HG03095 (cell line): ENCODE measurements around the gene MLC1.

Experiments used
- ATAC-seq: cut with Tn5 transposase; IDR thresholded peaks from one replicate; pipeline ENCODE4 v1.9.1; 2021; ENCODE audit warnings: moderate library complexity; ENCODE audit not compliant: unreplicated experiment

Gene MLC1

DNA sequence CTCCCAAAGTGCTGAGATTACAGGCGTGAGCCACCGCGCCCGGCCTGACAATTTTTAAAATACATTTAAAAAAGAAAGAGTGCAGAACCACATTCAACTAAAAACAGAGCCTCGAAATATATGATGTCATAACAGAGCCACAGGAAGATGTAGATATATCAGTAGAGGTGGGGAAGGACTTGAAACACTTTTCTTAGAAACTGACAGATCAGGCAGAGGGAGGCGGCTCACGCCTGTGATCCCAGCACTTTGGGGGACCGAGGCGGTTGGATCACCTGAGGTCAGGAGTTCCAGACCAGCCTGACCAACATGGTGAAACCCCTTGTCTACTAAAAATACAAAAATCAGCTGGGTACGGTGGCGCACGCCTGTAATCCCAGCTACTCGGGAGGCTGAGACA, 7.0 kb downstream of the MLC1 start:
- ATAC-seq: no peak

DNA sequence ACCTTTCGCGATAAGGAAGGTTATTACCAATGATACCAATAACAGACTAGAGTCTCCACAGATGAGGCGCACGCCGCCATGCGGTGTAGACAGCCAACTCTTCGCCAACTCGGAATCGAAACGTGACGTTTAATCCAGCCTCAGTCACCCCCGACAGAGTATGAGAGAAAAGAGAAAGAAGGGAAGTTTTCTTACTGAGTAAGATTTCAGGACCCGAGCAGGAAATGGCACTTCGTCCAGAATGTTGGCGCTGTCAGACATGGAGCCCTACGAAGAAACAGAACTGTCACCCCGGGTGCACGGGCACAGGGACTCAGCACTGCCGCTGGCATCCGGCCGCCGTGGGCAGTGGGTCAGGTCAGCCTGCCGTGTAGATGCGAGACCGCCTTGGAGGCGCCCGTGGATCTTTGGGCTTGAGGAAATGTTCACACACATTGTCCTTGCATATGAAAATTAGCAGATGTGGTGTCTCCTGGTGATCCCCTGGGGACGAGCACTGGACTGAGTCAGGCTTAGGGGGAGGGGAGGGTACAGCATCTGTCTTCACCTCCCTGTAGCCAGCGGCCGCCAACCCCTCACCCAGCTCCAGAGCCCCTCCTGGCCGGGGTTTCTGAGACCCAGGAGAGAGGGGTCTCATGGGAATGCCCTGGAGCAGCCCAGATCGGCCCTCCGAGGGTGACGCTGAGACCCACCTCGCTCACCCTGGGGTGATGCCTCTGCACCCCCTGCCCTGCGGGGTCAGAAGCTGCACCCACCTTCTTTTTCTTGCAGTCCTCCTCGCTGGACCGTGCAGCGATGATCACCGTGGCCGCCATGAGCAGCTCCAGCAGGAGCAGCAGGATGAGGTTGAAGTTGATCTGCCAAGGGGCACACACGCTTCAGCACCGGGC, 8.3 kb downstream of the MLC1 start:
- no peak for ATAC-seq

DNA sequence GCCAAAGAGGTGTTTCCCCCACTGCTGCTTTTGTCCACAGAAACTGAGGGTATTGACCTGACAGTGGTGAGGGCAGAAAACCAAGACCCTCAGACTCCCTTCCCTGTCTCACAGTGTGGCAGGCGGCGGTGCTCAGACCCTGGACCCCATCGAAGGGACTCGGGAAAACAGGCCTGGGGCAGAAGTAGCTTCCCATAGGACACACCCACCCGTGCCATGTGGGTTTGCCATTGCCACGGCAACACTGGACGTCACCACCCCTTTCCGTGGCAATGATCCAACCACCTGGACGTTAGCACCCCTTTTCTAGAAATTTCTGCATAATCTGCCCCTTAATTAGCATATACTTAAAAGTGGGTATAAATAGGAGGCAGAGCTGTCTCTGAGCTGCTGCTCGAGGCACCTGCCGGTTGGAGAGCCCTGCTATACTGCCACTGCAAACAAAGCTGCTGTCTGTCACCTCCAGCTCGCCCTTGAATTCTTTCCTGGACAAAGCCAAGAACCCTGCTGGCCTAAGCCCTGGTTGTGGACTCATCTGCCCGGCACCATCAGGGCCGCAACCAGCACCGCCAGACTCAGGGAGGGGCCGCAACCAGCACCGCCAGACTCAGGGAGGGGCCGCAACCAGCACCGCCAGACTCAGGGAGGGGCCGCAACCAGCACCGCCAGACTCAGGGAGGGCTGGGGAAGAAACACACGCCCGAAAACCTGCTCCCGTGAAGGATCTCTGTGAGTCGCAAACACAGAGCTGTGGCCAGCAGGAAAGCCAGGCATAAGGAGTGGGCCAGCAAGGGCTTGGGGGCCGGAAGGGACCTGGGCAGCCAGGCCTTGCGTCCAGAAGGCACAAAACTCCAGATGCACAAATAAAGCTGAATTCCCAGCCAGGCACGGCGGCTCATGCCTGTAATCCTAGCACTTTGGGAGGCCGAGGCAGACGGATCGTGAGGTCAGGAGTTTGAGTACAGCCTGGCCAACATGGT, 10.4 kb downstream of the MLC1 start:
- no peak for ATAC-seq

DNA sequence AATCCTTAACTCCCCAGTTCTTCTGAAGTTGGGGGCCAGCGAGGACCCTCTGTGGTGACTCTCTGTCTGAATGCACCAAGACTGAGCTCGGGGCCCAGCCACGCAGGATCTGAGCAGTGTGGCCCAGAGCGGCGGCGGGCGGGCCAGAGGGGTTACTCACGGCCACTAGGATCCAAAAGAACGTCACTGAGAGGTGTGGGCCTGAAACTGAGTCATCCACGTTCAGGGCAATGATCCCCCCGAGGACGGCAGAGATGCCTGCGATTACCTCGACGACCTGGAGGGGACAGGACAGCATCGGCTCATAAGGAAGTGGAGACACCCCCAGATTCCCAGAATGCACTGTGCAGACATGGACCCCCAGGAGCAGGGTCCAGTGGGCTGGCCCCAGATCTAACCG, 11.2 kb downstream of the MLC1 start:
- ATAC-seq: no peak

DNA sequence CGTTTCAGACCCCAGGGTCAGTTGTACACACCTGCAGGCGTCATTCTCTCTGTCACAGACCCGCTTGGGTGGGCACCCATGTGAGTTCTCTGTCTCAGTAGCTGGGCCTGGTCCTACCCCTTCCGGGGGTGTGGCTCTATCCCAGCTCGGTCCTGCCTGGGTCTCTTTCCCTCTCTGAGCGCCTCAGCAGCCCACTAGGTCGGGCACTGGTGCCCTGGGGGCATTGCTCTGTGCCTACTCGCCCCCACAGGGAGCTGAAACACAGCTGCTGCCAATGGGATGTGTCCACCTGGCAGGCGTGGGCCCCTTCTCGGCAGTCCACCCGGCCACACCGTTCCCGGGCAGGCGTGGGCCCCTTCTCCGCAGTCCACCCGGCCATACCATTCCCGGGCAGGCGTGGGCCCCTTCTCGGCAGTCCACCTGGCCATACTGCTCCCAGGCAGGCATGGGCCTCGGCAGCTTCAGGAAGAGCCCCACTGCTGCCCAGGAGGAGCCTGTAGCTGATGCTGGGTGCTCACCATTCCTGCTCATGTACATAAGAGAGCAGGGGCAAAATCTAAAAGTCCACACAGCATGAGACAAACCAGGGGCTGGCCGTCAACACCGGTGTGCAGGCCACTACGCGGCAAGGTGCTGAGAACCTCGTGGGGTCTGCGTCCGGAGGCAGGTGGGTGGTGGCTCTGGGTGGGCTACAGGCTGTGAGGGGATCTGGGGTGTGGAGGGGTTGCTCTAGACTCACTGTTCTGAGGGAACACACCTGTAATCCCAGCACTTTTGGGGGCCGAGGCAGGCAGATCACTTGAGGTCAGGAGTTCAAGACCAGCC, 12.3 kb downstream of the MLC1 start:
- no peak for ATAC-seq

DNA sequence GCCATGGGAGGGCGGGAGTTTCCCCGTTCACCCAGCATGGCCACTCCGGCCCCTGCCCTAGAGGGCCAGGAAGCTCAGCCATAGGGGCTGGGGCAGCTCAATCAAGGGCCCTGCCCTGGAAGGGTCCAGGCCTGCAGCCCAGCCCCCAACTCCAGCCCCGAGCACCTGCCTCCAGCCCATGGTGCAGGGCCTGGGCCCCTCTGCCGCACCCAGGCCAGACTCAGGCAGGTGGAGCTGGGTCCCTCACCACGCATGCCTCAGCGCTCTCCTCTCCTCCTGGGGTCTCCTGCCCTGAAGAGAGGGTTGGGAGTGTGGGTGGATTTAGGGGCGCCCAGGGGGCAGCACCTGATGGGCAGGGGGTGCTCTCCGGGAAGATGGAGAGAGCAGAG, 13.1 kb downstream of the MLC1 start:
- no peak for ATAC-seq

DNA sequence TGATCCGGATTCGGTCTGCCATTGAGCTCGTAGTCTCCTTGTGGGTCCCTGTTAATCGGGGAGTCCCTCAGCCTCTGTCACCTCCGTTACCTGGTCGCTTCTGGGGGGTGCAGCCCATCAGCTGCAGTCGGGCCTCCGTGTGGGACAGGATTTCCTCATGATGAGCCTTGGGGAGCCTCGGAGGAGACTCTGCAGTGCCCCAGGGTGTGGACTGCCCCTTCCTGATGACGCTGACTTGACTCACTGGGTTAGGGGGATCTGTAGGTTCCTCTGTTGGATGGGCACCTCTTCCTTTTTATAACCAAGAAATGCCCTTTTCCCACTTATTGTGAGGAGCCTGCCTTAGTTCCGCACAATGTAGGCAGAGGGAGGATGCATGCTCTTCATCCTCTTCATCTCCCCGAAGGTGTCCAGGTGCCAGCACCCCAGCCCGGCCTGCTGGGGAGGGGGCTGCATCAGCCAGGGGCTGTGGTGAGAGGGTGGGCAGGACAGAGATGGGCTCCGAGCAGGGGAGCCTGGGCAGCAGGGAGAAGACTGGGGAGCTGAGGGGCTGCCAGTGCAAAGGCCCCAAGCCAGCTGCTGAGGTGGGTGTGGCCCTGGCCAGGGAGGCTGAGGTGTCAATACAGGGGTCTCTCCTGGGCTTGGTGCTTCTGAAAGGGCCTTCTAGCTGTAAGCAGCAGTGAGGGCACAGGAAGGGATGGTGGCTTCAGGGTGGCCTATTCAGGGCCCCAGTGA, 13.6 kb downstream of the MLC1 start:
- no peak for ATAC-seq

DNA sequence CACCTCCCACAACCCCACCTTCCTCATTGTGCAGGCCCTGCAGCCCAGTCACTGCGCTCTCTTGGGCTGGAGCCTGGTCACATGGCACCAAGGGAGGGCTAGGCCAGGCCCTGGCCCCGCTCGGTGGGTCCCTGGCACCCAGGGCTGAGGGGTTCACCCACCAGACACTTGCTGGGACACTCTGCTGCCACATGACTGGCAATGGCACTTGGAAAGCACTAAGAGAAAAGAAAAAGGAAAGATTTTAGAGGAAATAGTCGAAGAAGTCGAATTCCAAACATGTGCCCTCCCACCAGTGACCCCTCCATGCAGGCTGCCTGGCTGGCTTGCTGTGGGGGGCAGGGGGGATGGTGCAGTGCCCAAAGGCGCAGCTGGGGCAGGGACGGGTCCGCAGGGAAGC, 14.9 kb downstream of the MLC1 start:
- ATAC-seq: no peak

DNA sequence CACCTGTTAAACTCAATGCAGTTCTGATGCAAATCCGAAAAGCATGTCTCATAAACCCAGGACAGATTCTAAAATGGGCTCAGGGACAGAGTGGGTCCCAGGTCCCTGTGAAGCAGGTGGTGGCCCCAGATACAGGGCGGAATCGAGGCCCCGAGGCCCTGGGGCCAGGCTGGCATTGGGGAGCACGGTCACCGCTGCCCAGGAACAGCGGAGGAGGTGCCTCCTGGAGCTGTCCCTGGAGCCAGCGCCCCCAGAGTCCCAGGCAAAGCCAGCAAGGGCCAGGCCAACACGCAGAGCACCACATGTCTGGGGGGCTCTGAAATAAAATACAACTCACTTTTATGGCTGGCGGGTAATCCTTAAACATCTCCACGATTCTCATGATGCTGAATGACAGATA, 17.1 kb downstream of the MLC1 start:
- ATAC-seq: no peak

DNA sequence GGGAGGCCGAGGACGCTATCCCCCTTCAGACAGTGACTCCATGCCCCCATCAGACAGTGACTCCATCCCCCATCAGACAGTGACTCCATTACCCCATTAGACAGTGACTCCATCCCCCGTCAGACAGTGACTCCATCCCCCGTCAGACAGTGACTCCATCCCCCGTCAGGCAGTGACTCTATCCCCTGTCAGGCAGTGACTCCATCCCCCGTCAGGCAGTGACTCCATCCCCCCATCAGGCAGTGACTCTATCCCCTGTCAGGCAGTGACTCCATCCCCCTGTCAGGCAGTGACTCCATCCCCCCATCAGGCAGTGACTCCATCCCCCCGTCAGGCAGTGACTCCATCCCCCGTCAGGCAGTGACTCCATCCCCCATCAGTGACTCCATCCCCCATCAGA, 18.0 kb downstream of the MLC1 start:
- no peak for ATAC-seq

DNA sequence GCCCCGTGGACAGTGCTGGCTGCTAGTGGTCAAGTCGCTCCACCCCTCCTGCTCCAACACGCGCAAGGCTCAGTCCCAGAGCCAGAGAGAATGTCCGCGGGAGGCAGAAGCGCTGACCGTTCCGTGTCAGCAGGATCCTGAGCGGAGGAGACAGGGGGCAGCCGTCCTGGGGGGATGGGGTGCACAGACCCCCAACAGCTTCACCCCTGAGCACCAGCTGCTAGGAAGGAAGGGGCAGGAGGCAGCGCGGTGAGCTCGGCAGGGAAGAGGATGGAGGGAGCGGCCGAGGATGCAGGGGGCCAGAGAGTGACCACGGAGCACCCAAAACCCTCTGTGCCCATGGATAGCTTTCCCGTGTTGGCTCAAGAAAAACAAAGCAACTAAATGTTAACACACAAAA, 20.8 kb downstream of the MLC1 start:
- no peak for ATAC-seq

DNA sequence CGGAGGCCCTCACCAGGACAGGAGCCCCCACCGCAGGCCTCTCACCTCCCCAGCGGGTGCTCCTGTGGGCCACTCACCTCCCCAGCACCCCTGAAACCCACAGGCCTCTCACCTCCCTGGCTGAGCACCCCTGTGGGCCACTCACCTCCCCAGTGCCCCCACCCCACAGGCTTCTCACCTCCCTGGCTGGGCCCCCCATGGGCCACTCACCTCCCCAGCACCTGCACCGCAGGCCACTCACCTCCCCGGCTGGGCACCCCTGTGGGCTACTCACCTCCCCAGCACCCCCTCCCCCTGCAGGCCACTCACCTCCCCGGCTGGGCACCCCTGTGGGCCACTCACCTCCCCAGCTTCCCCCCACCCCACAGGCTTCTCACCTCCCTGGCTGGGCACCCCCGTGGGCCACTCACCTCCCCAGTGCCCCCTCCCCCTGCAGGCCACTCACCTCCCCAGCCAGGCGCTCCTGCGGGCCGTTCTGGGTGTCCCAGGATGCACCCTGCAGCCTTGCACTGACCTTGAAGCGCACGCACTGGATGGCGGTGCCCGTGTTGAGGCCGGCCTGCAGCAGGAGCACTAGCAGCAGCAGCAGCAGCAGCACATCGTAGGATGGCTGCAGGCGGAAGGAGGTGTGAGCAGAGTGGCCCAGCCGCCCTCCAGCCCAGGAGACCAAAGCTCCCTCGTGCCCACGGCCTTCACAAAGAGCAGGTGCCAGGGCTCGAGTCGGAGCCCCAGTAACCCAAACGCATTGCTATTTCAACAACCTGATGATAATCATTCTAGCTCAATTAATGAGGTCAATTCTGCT, 21.4 kb downstream of the MLC1 start:
- ATAC-seq: no peak

DNA sequence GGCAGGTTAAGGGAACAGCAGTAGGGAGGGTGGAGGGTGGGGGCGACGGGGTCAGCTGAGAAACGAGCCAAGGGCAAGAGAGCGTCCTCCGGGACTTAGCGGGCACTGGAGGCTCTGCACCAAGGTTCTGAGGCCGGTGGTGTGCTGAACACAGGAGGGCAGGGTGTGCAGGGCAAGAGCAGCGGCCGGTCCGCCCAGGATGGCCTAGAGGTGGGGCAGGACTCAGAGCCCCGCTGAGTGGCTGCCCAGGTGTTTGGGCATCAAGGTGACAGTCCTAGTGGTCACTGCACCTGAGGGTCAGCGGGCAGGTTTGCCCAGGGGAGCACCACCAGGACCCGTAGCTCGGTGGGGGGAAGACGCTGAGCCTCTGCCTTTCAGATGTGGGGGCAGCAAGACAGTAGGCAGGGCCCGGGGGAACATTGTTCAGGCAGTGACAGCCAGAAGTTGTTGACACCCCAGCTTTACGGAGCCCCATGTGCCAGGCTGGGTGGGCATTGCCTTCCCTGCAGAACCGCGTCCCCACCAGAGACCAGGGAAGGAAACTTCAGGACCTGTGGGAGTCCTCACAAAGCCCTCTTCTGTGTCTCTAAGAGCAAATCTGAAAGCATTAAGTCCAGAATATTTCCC, 22.6 kb downstream of the MLC1 start:
- no peak for ATAC-seq

DNA sequence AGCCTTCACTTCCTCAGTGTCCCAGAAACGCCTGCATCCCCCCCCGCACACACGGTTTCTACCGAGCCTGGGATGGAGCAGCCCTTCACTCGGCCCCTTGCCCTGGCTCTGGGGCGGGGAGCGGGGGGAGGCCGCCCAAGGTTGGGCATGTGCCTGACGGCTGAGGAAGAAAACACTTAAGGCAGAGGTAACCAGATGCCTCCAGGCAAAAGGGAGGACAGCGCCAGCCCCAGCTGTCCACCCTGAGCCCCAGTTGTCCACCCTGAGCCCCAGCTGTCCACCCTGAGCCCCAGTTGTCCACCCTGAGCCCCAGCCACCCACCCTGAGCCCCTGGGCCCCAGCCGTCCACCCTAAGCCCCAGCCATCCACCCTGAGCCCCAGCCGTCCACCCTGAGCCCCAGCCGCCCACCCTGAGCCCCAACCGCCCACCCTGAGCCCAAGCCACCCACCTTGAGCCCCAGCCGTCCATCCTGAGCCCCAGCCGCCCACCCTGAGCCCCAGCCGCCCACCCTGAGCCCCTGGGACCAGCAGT, 23.3 kb downstream of the MLC1 start:
- ATAC-seq: no peak

DNA sequence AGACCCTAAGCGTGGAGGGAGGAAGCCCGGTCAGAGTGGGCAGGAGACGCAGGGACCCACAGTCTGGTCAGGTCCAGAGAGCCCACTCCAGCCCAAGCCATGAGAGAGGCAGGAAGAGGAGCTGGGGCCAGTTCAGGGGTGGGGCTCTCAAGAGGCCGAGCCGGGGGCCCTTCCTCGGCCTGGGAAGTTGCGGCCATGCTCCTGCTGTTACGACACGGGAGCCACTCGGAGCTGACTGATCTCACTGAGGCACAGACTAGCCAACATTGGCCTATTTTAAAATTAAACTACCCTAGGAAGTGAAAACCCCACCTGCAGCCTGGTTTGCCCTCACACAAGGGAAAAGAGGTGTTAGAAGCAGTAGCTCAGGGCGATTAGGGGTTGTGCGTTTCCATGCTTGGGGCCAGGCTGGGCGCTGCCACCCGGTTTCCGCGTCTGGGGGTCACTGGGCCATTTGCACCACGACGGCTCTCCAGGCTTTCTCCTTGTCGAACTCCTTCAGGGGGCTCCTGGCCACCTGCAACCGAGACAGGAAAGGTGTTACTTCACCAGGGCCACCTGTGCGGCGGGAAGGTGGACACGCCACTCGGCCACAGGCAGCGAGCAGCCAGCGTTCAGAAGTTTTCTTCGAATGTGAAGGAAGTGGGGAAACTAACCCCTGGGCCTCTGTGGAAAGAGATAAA, 23.9 kb downstream of the MLC1 start:
- ATAC-seq: no peak

DNA sequence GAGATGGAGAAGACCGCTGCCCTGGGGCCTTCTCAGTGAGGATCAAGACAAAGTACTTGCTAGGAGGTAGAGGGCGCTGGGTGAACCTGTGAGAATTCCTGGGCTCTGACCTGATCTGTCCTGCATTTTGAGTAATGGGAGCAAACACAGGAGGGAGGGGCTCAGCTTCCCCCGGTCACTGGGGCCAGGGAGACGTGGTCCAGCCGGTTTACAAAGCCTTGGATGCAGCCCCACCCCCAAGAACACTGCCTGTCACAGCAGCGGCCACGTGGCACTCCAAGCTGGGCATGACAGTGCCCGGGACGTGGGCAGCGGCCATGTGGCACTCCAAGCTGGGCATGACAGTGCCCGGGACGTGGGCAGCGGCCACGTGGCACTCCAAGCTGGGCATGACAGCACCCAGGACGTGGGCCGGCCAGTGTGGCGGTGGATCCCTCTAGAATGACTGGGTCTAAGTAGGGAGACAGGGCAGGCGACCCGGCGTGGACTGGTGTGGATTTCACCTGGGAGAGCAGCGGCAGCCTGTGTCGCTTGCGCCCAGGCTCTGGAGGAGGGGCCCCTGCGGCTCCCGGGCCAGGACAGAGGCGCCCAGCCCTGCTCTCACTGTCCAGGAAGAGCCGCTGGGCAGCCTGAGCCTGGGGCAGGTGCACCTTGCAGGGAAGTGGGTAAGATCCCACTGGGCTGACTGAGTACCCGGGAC, 24.6 kb downstream of the MLC1 start:
- no peak for ATAC-seq

DNA sequence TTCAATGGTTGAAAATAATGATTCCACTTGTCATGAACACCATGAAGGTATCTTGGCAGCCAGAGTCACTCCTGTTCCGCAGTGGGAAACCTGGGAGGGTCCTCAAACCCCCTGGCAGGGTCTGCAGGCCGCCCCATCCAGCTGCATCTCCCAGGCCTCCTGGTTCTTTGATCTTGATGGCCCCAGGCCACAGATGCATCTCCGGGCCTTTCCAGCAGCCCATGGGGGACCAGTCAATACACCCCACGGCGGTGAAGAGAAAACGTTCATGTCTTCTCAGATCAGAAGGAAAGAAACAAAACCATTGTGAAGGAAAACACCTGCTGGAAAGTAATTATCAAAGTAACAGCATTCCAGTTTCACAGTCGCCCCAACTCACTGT, 25.4 kb downstream of the MLC1 start:
- no peak for ATAC-seq
